Daoy (cell line): ENCODE results near the gene LTK. TPM values are rescaled to one million over a fixed set of nuclear protein-coding genes. Genes with fewer than 3 reads are reported as not detected.
"Not testable (repeated sequence)": the region's sequence is repeated elsewhere in the genome, so short reads cannot be mapped to it uniquely, and the experiment has no call there.

Experiments
- DNase-seq: peaks from one replicate; pipeline ENCODE4 v3.0.0-alpha.2; 2015; ENCODE audit warnings: low read depth
- total RNA-seq: library from RNA; depleted of rRNA; stranded (reverse); fragments of >200 nt; shearing (Covaris generic); gene quantifications from 2 replicates; pipeline ENCODE4 v1.2.3, GENCODE V29; 2014; rRNA removed

Gene LTK
- total RNA-seq, 1 experiment from 2014 or later, result 0.40 TPM

DNA sequence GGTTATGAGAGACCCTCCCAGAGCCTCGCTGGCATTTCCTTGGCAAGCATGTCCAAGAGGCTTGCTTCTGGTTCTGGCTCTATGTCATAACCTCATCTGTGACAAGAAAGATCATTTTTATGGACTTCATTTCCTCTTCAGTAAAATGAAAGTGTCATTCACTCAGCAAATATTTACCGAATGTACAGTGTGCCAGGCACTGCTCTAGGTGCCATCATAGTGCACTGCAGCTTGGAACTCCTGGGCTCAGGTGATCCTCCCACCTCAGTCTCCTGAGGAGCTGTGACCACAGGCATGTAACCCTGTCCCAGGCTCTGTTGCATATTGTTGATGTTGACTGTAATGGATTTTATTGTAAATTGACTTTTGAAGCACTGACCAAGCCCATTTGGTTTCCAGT, 38.7 kb downstream of the LTK start:
- DNase-seq, result no peak

DNA sequence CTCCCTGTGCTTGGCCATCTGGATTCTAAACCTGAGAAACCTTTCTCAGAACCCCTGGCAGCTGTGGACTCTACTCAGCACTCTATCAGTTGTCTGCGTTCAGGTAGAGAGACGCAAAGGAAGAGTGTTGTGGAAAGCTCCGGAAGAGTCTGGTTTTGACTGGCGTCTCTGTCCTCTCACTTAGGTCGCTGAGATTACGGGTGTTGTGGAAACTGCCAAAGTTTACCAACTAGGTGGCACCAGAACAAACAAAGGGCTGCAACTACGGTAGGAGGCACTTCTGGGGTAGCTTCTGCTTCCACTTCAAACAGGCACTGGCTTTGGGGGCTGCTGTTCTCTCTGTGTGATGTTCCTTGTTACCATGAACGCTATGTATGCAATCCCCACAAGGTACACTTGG, 39.2 kb downstream of the LTK start:
- no peak for DNase-seq

DNA sequence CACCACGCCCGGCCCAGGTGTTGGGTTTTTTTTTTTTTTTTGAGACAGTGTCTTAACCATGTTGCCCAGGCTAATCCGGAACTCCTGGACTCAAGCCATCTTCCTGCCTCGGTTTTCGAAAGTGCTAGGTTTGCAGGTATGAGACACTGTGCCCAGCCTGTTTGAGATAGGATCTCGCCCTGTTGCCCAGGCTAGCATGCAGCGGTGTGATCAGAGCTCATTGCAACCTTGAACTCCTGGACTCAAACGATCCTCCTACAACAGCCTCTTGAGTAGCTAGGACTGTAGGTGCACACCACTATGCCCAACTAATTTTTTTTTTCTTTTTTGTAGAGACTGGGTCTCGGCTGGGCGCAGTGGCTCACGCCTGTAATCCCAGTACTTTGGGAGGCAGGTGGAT, 40.2 kb downstream of the LTK start:
- no peak for DNase-seq

DNA sequence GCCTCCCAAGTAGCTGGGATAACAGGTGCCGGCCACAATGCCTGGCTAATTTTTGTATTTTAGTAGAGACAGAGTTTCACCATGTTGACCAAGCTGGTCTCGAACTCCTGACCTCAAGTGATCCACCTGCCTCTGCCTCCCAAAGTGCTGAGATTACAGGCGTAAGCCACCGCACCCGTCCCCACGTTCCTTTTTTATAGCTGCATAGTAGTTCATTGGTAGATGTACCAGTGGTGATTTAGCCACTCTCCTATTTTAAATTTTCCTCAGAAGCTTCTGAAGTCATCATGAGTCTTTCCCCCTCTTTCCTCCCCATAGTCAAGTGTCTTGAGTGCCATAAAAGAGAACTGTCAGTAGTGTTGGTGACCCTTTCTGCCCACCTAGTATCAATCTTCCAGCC, 44.0 kb downstream of the LTK start:
- DNase-seq, result not testable (repeated sequence)

DNA sequence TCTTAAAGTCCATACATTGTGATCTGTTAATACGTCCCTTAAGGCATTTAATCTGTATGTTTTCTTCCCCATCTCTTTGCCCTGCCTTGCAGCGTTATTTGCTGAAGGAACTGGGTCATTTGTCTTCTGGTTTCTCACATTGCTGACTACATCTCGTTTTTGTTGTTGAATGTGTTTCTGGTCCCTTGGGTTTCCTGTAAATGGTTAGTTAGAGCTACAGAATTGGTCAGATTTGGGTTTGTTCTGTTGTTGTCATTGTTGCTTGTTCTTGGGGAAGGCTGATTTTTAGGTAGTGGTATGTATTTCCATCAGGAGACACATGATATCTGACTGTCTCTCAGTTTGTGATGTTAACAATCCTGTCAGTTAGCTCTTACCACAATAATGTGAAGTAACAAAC, 46.9 kb downstream of the LTK start:
- no peak for DNase-seq

DNA sequence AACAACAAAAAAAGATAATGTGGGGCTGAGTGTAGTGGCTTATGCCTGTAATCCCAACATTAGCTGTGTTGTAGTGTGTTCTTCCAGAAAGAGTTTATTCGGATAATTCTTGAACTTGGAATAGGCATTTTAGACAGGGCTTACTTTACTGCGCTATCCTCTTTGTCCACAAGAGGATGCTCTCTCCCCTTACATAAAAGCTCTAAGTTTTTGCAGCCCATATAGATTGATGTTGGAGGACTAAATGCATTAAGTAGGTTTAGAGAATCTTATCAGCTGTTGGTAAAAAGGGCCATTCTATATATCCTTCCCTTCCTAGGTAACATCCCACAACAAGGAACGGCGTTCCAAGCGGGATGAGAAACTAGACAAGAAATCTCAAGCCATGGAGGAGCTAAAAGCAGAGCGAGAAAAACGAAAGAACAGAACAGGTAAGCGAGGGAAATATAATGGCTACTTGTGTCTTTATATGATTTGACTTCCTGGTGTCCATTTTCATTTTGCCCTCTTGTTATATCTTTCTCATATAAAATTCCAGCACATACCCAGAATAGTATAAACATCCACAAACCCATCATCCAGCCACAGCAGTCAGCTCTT, 47.7 kb downstream of the LTK start:
- DNase-seq, result peak; percentile 32

DNA sequence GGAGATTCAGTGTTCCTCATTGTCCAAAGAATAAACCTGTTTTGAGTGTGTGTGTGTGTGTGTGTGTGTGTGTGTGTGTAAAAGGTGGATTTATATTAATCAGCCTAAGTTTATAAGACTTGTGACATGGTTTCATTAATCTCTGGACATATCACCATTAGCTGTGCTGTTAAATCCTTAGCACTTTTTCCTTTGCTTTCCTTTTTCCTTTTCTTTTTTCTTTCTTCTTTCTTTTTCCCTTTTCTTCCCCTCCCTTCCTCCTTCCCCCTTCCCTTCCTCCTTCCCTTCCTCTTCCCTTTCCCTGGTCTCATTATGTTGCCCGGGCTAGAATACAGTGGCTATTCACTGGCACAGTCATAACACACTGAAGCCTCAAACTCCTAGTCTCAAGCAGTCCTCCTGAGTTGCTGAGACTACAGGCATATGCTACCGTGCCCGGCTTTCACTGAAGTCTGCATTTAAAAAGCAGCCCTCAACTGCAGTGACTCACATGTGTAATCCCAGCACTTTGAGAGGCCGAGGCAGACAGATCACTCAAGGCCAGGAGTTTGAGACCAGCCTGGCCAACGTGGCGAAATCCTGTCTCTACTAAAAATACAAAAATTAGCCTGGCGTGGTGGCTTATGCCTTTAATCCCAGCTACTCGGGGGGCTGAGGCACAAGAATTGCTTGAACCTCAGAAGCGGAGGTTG, 48.6 kb downstream of the LTK start:
- DNase-seq, result no peak

DNA sequence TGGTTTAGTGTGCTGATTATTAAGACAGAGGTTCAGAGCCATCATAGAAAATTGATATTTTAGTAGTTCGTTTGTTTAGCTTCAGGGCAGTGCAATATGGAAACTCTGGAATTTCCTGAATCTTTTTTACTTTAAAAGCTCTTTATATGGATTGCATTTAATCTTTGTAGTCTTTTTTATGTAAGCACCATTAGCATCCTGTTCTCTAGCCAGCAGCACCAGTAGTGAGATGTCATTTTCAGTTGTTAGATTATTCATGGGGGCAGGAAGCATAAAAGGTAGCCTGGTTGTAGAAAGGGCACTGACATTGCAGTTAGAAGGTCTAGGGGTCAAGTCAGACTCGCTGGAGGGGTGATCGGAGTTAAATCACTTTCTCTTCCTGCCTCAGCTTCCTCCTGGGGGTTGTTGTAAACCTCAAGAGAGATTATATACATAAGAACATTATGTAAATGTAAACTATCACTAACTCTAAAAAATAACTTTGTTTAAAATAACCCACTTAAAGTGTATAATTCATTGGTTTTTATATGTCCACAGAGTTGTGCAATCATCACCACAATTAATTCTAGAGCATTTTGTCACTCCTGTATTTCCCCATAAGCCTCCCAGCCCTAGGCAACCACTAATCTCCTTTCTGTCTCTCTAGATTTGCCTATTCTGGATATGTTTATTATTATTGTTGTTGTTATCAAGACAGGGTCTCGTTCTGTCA, 51.4 kb downstream of the LTK start:
- DNase-seq, result no peak

Other genes with a start within 250 kb of the LTK start
- 49.5 and 67.7 TPM in 2 replicates for gene OIP5, start 181.2 kb downstream of the LTK start, total RNA-seq
- 180 and 204 TPM in 2 replicates for gene NUSAP1, start 180.9 kb downstream of the LTK start, total RNA-seq
- gene NDUFAF1, start 111.3 kb downstream of the LTK start, total RNA-seq, result 40.7 and 42.4 TPM in 2 replicates
- 16.0 and 17.6 TPM in 2 replicates for gene RTF1, start 96.7 kb downstream of the LTK start, total RNA-seq
- 5.0 and 7.7 TPM in 2 replicates for gene ITPKA, start 20.0 kb downstream of the LTK start, total RNA-seq
- gene RPAP1, start 30.4 kb upstream of the LTK start, total RNA-seq, result 14.9 and 15.8 TPM in 2 replicates
- 3.9 and 4.6 TPM in 2 replicates for gene TYRO3, start 45.4 kb upstream of the LTK start, total RNA-seq
- 28.2 and 36.2 TPM in 2 replicates for gene MGA, start 146.6 kb upstream of the LTK start, total RNA-seq